NCI-H2107 treated with DMSO at 0.1 percent for 48 hours (cell line): ENCODE results near the gene SLC16A2.
"Not testable (repeated sequence)": the region's sequence is repeated elsewhere in the genome, so short reads cannot be mapped to it uniquely, and the experiment has no call there.

Experiments
- DNase-seq: peaks from one replicate; lab custom pipeline; 2025; ENCODE audit not compliant: unreplicated experiment; lab: John Stamatoyannopoulos, UW

The SLC16A2 gene

DNA sequence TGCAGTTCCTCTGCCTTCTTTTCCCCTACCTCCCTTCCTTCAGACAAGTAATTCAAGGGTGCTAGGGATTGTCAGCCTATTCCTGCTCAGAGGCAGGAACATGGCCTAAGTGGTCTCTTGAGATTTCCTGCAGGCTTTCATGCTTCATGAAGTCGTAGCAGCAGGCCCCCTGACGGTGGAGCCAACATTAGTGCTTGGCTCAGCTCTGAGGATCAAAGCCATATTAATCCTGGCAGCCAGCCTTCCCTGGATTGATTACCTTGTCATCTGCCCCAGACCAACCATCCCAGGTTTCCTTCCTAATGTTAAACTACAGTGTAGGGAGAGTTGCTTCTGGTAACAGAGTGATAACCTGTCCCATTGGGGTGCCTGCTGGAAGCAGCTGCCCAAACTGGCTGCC lies 84.1 kb downstream of the SLC16A2 start:
- DNase-seq: no peak

DNA sequence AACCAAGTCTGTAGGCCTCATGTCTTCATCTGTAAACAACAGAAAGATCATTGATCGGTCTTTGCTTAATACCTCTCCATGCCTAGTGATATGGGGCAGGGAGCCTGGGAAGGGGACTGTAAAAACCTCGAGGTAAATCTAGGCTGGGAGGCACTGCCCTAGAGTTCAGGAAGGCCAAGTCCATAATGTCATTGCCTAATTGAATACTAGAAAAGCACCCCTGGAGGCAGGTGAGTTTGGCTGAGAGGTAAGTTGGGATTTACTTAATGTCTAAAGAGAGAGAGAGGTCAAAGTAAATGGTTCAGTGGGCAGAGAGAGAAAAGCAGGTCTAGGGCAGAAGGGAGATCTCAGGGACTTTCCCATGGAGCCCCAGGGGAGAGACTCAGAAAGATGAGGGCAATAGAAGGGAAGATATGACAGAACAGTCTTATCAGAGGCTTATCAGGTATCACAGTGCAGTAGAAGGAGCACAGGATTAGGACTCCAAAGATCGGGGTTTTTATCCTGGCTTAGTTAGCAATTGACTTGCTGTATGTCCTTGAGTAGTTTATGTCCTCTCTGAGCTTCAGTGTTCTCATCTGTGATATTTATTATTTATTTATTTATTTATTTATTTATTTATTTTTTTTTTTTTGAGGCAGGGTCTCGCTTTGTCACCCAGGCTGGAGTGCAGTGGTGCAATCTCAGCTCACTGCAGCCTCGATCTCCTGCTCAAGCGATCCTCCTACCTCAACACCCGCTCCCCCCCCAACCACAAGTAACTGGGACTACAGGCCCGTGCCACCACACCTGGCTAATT lies 85.2 kb downstream of the SLC16A2 start:
- DNase-seq: no peak

DNA sequence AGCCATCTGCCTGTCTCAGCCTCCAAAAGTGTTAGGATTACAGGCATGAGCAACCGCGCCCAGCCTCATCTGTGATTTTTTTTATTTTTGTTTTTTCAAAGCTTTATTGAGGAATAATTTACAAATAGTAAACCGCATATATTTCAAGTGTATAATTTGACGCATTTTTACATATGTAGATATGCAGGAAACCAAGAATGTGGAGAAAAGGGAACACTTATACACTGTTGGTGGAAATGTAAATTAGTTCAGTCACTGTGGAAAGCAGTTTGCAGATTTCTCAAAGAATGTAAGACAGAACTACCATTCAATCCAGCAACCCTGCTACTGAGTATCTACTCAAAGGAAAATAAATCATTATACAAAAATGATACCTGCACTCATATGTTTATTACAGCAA lies 85.9 kb downstream of the SLC16A2 start:
- no peak for DNase-seq

DNA sequence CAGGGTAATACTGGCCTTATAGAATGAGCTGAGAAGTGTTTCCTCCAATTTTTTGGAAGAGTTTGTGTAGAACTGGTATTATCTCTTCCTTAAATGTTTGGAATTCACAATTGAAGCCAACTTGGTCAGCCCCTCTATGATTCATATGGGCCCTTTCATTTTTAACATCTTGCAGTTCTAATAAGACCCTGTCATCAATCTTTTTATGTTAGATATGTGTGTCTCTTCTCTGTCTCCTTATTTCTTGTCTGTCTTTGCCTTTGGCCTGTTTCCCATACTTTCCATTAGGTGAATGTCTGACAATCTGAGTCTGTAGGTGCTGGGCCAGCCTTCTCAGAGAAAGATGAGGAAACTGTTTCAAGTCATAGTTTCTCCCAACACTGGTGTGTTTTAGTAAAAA lies 88.7 kb downstream of the SLC16A2 start:
- no peak for DNase-seq

GRCh38 chrX:74510401-74510800 lies 89.1 kb downstream of the SLC16A2 start:
- no peak for DNase-seq

GRCh38 chrX:74511704-74512103 lies 90.4 kb downstream of the SLC16A2 start:
- no peak for DNase-seq

DNA sequence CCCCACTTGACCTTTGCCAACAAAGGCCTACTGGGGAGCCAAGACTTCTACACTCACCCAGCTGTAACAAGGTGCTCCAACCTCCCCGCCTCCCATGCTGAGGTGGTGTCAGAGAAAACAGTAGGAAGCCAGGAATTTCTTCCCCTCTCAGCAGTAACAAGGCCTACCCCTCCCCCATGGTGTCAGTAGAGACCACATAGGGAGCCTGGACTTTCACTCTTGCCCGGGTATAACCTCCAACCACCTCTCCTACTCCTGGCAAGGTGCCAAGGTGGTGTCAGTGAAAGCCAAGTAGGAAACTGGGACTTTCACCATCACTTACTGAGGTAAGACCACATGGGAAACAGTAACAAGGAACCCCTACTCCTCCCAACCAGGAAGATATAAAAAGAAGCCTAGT lies 93.1 kb downstream of the SLC16A2 start:
- no peak for DNase-seq

- no peak for DNase-seq
Observed at GRCh38 chrX:74515356-74515755, 94.1 kb downstream of the SLC16A2 start.

DNA sequence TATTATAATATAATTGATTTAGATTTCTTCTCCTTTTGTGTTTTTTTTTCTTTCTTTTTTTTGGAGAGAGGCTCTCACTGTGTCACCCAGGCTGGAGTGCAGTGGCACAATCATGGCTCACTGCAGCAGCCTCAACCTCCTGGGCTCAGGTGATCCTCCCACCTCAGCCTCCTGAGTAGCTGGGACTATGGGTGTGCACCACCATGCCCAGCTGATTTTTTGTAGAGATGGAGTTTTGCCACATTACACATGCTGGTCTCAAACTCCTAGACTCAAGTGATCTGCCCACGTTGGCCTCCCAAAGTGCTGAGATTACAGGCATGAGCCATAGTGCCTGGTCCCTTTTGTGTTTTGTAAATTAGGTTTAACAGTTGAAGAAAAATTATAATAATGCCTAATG lies 94.7 kb downstream of the SLC16A2 start:
- not testable (repeated sequence) for DNase-seq

GRCh38 chrX:74519870-74520269 lies 98.6 kb downstream of the SLC16A2 start:
- no peak for DNase-seq

- no peak for DNase-seq
Observed at GRCh38 chrX:74520291-74520690, 99.0 kb downstream of the SLC16A2 start.

- DNase-seq: no peak
Observed at GRCh38 chrX:74520896-74521295, 99.6 kb downstream of the SLC16A2 start.

DNA sequence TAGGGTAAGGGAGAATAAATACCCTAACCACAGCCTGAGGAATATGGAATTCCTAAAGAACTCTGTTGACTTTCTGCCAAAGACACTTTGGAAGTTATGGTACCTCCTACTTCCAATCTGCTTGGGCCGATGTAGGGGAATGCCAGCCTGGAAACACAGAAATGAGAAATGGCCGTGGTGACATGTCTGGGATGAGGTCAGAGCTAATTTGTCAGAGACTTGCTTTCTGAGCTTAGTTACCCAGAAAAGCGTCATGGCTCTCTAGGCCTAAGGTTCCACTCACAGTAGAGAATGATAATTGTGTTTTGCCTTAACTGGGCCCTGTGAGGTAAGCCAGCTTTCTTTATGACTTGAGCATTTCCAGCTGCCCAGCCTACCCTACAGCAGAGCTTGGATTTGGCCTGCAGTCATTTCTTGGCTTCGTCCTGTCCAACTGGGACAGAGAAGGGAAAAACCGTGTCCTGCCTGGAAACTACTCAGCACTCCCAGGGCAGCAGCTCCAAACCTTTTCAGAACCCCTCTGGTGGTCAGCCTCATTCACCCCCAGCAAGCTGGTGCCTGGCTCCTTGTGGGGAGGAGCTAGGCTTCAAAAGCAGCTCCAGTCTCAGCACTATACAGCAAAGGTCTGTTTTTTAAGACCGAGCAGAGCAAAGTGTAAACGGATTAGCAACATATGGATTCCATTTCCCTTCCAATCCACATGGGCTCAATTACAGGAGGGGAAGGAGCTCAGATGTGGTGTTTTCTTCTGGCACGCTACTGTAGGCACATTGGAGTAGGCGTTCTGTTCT lies 100.9 kb downstream of the SLC16A2 start:
- no peak for DNase-seq

DNA sequence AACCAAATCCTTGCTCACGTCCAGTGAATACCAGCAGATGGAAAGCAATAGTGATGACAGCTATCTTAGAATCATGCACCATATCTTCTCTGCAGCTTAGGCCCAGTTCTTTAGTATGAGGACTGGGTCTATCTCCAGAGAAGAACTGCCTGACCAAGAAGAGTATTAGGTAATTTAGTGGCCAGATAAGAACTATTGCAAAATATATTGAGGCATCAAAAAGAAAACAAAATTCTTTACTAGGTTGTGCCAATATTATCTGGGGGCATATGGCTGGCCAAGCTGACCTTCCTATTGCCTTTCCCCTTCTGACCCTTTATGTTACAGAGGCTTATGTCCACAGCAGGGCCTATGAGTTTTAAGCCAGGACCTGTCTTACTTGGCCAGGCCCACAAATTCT lies 101.9 kb downstream of the SLC16A2 start:
- no peak for DNase-seq

DNA sequence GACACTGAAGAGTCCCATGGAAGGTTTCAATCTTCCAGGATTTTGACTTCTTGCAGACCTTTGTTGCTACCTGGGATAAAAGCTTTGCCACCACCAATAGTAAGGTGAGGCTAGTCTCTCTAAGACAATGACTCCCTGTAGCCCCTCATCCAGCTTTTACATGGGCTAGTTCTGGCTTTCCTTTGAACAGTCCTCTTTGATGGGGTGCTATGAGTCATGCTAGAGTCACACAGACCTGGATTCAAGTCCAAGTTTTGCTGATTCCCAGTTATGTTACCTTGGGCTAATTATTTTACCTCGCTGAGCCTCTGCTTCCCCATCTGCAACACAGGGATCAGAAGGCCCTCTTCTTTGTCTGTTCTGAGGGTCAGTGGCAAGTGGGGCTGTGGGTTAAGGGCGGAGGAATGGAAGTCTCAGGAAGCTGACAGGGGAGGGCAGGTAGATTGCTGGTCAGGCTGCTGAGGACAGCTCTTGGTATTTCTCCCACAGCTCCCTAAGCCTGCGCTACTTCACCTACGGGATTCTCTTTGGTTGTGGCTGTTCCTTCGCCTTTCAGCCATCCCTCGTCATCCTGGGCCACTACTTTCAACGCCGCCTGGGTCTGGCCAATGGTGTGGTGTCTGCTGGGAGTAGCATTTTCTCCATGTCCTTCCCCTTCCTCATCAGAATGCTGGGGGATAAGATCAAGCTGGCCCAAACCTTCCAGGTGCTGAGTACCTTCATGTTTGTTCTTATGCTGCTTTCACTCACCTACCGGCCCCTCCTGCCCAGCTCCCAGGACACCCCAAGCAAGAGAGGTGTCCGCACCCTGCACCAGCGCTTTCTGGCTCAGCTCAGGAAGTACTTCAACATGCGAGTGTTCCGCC lies 102.8 kb downstream of the SLC16A2 start:
- DNase-seq: no peak

GRCh38 chrX:74525116-74525515 lies 103.8 kb downstream of the SLC16A2 start:
- DNase-seq: no peak

GRCh38 chrX:74526764-74527163 lies 105.5 kb downstream of the SLC16A2 start:
- no peak for DNase-seq

DNA sequence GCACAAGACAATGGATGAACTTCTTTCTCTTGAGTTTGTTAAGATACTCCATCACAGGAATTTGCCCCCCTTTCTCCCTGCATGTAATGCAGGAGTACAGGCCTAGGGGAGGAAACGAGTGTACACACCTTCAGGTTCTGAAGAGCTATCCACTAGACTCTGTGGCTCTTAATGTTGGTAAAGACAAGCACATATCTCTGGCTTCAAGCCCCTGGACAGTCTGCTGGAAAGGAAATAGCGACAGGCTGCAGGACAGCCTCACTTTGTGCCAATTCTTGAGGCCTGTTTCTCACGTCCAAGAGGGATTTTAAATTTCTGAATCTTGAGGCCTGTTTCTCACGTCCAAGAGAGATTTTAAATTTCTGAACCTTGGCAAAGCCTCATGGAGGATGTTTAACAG lies 106.1 kb downstream of the SLC16A2 start:
- no peak for DNase-seq

DNA sequence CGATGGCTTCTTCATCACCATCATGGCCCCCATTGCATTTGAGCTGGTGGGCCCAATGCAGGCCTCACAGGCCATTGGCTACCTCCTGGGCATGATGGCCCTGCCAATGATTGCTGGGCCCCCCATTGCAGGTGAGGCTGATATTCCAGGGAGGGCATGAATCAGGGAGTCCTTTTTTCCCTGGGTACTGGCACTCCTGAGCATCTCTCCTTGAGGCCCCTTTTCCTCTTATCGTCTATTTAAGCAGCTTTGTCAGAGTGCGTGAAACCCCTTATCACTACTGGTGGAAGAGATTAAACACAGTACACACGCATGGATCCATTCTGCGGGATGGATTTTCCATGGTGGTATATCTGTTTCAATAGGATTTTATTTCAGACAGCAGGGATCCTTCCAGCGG lies 108.0 kb downstream of the SLC16A2 start:
- no peak for DNase-seq

DNA sequence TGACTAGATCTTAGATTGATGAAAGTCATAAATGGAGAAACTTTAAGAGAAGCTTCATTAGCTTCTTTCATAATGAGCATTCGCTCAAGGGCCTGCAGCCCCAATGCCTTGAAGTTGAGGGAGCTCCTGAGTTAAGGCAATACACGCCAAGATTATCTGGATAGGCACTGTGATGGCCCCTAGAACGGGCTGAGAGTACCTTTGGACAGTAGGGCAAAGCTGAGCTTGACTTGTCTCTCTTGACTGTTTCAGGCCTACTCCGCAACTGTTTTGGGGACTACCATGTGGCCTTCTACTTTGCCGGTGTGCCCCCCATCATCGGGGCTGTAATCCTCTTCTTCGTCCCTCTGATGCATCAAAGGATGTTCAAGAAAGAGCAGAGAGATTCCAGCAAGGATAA lies 109.8 kb downstream of the SLC16A2 start:
- DNase-seq: no peak

GRCh38 chrX:74534569-74535038 lies 113.3 kb downstream of the SLC16A2 start:
- no peak for DNase-seq

DNA sequence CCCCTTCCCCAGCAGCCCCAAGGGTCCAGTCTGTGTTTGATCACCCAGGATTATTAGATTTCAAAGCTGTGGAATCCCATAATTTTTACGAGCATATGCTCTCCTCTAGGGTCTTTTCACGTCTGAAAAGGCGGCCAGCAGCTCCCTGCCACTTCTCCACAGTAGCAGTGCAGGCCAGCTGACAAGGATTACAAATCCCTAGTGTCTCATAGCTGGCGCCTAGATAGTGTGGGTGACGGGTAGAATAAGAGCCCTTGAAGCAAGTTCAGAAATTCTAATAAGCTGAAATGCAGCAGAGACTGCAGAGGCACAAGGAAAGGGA lies 113.8 kb downstream of the SLC16A2 start:
- no peak for DNase-seq
